Gastroesophageal sphincter (tissue), 4 donors: ENCODE data around the gene EHMT1. TPM values are rescaled to one million over a fixed set of nuclear protein-coding genes. Genes with fewer than 3 reads are reported as not detected.

Experiments used
- ATAC-seq: fragments of 150-250 bp; one replicate; pipeline ENCODE4 v1.9.1; 2016; ENCODE audit warnings: mild to moderate bottlenecking, moderate library complexity
- H3K27ac ChIP-seq, 4 donors: fragments of 200-600 bp; sonication (generic) in 3 of 4; 1 replicate in 3 of 4; 2 replicates in 1 of 4; pipeline ENCODE4 v1.5.1; 2016 to 2019
- H3K27me3 ChIP-seq: fragments of 200-600 bp; sonication (generic); one replicate; pipeline ENCODE4 v1.5.1; 2019
- H3K36me3 ChIP-seq, 2 donors: fragments of 200-600 bp; sonication (generic); one replicate each; pipeline ENCODE4 v1.5.1; 2019; ENCODE audit warnings: control low read depth in 1 of 2
- H3K4me1 ChIP-seq, 3 donors: fragments of 200-600 bp; sonication (generic); 1 replicate in 2 of 3; 2 replicates in 1 of 3; pipeline ENCODE4 v1.5.1; 2016 to 2019; ENCODE audit warnings: control low read depth in 2 of 3
- H3K4me3 ChIP-seq, 2 donors: fragments of 200-600 bp; sonication (generic); one replicate each; pipeline ENCODE4 v1.5.1; 2019; ENCODE audit warnings: mild to moderate bottlenecking in 1 of 2, moderate library complexity in 1 of 2
- H3K9me3 ChIP-seq, 3 donors: fragments of 200-600 bp; sonication (generic); one replicate each; pipeline ENCODE4 v1.5.1; 2017 to 2019; ENCODE audit warnings: control low read depth in 2 of 3
- CTCF ChIP-seq, 4 experiments: fragments of 200-600 bp in 2 of 4; fragments of 450-650 bp in 2 of 4; sonication (generic) in 1 of 4; IDR thresholded peaks; one replicate each; pipeline ENCODE4 v1.5.1; 2017 to 2019; ENCODE audit warnings: antibody characterized with exemption in 4 of 4, mild to moderate bottlenecking in 2 of 4, moderate library complexity in 2 of 4
- EP300 ChIP-seq: sonication (generic); formaldehyde crosslinking; IDR thresholded peaks from one replicate; pipeline ENCODE4 v1.6.1; 2017; ENCODE audit warnings: antibody characterized with exemption, mild to moderate bottlenecking
- POLR2A ChIP-seq, 2 donors: fragments of 450-650 bp; IDR thresholded peaks; one replicate each; pipeline ENCODE4 v1.6.1; 2017; ENCODE audit warnings: antibody characterized with exemption in 2 of 2, mild to moderate bottlenecking in 2 of 2, moderate library complexity in 1 of 2
- POLR2AphosphoS5 ChIP-seq: sonication (generic); formaldehyde crosslinking; IDR thresholded peaks from one replicate; pipeline ENCODE4 v1.6.1; 2017; ENCODE audit warnings: antibody characterized with exemption
- WGBS, 2 donors: methylation state at CpG; one replicate each; pipeline ENCODE4 v1.1.5; 2018; ENCODE audit warnings: low coverage in 1 of 2; 5-methylcytosine and 5-hydroxymethylcytosine counted together
- total RNA-seq, 4 donors: library from RNA; depleted of rRNA; stranded (reverse); fragments of >200 nt; gene quantifications; one replicate each; pipeline ENCODE4 v1.1.0, GENCODE V29; 2016

EHMT1 gene
- total RNA-seq, 4 donors from 2014 or later = 49.2 to 79.7 (median 64.7) TPM

- WGBS, 2 donors = 92 to 93% methylated on average over 7 to 9 of the region's 10 CpGs
- no peak overlapping the region for H3K27ac ChIP-seq
- ATAC-seq = no peak
- no peaks in the 10 kb centered on the region for H3K27me3 ChIP-seq
- no peak overlapping the region for H3K4me3 ChIP-seq
- peaks cover 0 to 6% (median 0%) of the 10 kb centered on the region in 3 donors for H3K4me1 ChIP-seq
- H3K9me3 ChIP-seq = peaks cover 0 to 6% (median 0%) of the 10 kb centered on the region in 3 donors
- no peak for TF ChIP-seq CTCF (IDR thresholded peaks at IDR 0.05)
- peaks cover 0 to 83% of the 10 kb centered on the region in 2 donors for H3K36me3 ChIP-seq
Measured at GRCh38 chr9:137750566-137750965, 131.8 kb downstream of the EHMT1 start.

- TF ChIP-seq POLR2A (IDR thresholded peaks at IDR 0.05) = no peak
- TF ChIP-seq CTCF (IDR thresholded peaks at IDR 0.05) = no peak
- TF ChIP-seq EP300 = no peak
- no peak for TF ChIP-seq POLR2AphosphoS5
- 98 to 100% methylated on average over 1 to 5 of the region's 5 CpGs for WGBS, 2 donors
- Histone ChIP-seq H3K36me3 (peaks cover 0 to 82% of the 10 kb centered on the region in 2 donors), H3K4me1 (peaks cover 0 to 6% (median 0%) of the 10 kb centered on the region in 3 donors), H3K27ac (no peak overlapping the region), H3K4me3 (no peak overlapping the region), H3K27me3 (no peaks in the 10 kb centered on the region), H3K9me3 (peaks cover 0 to 7% (median 0%) of the 10 kb centered on the region in 3 donors)
- no peak for ATAC-seq
Measured at GRCh38 chr9:137751616-137752015, 132.8 kb downstream of the EHMT1 start.

- TF ChIP-seq EP300 (no peak), POLR2AphosphoS5 (no peak), POLR2A (IDR thresholded peaks at IDR 0.05) (no peak), CTCF (IDR thresholded peaks at IDR 0.05) (no peak)
- WGBS, 2 donors = 90 to 100% methylated on average over 1 to 4 of the region's 14 CpGs
- H3K27ac ChIP-seq = no peak overlapping the region
- no peak overlapping the region for H3K4me3 ChIP-seq
- peaks cover 0 to 11% (median 0%) of the 10 kb centered on the region in 3 donors for H3K4me1 ChIP-seq
- H3K27me3 ChIP-seq = no peaks in the 10 kb centered on the region
- no peak for ATAC-seq
- H3K36me3 ChIP-seq = peaks cover 0 to 82% of the 10 kb centered on the region in 2 donors
- H3K9me3 ChIP-seq = peaks cover 0 to 7% (median 0%) of the 10 kb centered on the region in 3 donors
Measured at GRCh38 chr9:137752426-137752825, 133.6 kb downstream of the EHMT1 start.

- WGBS, 2 donors = 70 to 93% methylated on average over 2 to 7 of the region's 22 CpGs
- no peak overlapping the region for H3K27ac ChIP-seq
- no peaks in the 10 kb centered on the region for H3K27me3 ChIP-seq
- TF ChIP-seq CTCF (IDR thresholded peaks at IDR 0.05) (no peak), EP300 (no peak), POLR2AphosphoS5 (no peak), POLR2A (IDR thresholded peaks at IDR 0.05) (no peak)
- H3K9me3 ChIP-seq = peaks cover 0 to 7% (median 0%) of the 10 kb centered on the region in 3 donors
- peaks cover 0 to 82% of the 10 kb centered on the region in 2 donors for H3K36me3 ChIP-seq
- ATAC-seq = no peak
- H3K4me3 ChIP-seq = no peak overlapping the region
- peaks cover 0 to 11% (median 0%) of the 10 kb centered on the region in 3 donors for H3K4me1 ChIP-seq
Measured at GRCh38 chr9:137753192-137753765, 134.5 kb downstream of the EHMT1 start.

GRCh38 chr9:137755261-137755927 is 136.6 kb downstream of the EHMT1 start:
- no peak for ATAC-seq
- no peak overlapping the region for H3K27ac ChIP-seq
- H3K4me1 ChIP-seq = peaks cover 0 to 6% (median 0%) of the 10 kb centered on the region in 3 donors
- WGBS, 2 donors = 91 to 95% methylated on average over 5 of the region's 7 CpGs
- no peak overlapping the region for H3K4me3 ChIP-seq
- H3K36me3 ChIP-seq = peaks cover 0 to 93% of the 10 kb centered on the region in 2 donors
- TF ChIP-seq POLR2A (IDR thresholded peaks at IDR 0.05) = no peak
- peaks cover 0 to 7% (median 0%) of the 10 kb centered on the region in 3 donors for H3K9me3 ChIP-seq
- H3K27me3 ChIP-seq = no peaks in the 10 kb centered on the region
